CD4-positive, alpha-beta T cell treated with Interferon alpha-2 for 1 hour (primary cell): Measurements from ENCODE around the gene GOLGA6D.
"Not testable (repeated sequence)": the region's sequence is repeated elsewhere in the genome, so short reads cannot be mapped to it uniquely, and the experiment has no call there.

Source experiments
- DNase-seq, 2 donors: peaks; one replicate each; pipeline ENCODE4 v3.0.0-alpha.2; 2020 to 2022

GOLGA6D gene

GRCh38 chr15:75293660-75294059, 11.0 kb downstream of the GOLGA6D start:
- DNase-seq, result not testable (repeated sequence)

DNA sequence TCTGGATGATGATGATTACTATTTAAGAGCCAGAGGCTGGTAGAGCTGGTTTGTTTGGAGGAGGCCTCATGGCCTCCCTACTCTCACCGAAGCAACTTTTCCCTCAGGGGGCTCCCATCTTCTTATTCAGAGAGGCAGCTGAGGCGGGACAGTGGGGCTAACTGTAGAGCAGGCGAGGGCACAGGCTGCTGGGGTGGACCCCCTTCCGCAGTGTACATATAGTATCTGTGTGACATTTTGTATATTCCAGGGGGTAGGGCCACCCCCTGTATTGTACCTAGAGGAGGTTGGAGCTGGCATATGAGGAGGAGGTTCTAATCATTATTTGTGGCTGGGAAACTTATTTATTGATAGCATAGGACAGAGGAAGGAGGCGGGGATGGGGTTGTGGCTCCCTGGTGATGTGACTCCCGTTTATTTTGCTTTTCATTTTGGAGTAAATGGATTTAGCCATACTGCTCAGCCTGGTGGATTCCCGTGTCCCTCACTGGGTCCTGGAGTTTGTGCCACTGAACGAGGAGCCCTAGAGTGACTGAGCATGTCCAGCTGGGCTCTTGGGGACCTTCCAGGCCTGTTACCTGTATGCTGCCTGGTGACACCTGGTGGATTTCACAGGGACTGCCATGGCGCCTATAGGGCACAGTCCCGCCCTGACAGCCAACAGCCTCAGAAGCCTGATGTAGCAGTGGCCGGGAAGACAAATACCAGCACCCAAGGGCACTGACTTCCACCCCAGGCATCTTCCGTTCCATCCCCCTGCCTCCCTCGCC, 16.1 kb downstream of the GOLGA6D start:
- not testable (repeated sequence) for DNase-seq

- DNase-seq, result peak; percentile 49 to 64
Observed at GRCh38 chr15:75299311-75299688, 16.7 kb downstream of the GOLGA6D start.

DNA sequence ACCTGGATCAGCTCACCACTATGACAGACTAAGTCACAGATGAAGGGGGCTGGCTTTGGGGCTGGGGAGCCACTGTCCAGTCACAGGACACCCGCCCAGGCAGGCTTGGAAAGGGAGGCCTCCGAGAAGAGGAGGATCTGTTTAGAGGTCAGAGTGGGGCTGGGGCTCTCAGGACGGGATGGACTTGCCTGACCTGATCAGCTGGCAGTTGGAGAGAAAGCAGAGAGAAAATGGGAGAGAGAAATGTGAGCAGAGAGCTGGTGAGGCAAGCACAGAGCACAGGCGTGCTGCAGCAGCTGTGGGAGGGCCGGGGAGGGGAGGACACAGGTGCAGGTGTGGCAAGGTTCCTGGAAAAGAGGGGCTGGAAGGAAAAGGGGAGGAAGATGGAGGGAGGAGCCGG, 17.4 kb downstream of the GOLGA6D start:
- not testable (repeated sequence) for DNase-seq

- DNase-seq, result no peak
Observed at GRCh38 chr15:75302318-75302717, 19.7 kb downstream of the GOLGA6D start.

GRCh38 chr15:75302753-75303152, 20.1 kb downstream of the GOLGA6D start:
- DNase-seq, result not testable (repeated sequence)

DNA sequence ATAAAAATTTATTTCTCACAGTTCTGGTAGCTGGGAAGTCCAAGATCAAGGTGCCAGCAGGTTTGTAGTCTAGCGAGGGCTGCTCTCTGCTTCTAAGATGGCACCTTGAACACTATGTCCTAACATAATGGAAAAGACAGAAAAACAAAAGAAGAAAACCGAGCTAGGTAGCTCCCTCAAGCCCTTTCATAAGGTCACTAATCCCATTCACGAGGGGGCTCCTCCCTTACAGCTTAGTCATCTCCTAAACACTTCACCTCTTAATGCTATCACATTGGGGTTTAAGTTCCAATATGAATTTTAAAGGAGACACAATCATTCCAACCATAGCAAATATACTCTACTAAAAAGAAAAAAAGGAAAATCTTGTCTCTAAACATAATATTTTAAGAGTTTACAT, 23.6 kb downstream of the GOLGA6D start:
- DNase-seq, result no peak

DNA sequence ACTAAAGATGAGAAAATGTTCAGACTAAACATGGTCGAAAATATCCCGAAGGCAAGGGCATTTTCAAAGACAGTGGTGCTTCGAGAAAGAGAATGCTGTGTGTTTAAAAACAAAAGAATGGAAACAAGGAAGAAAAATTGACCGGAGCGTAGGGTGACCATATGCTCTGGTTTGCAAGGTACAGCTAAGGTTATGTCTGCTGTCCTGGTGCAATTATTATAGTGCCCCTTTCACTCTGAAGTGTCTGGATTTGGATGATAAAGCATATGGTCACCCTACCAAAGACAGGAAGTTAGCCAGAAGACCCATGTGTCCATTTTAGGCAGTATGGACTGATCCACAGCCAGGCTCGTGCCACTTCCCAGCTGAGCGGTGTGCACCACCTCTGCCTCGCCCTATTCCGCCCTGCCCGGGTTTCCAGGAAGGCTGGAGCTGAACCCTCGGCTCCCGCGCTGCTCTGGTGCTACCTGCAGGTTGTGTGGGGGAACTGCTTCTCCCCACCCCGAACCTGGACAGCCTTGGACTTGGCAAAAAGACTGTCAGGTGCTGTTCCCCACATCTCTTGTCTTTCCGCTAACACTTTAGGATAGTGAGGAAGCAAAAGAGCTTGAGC, 25.2 kb downstream of the GOLGA6D start:
- DNase-seq, result peak in 1 of 2 donors; percentile 3

- DNase-seq, result no peak
Observed at GRCh38 chr15:75309711-75310110, 27.1 kb downstream of the GOLGA6D start.

GRCh38 chr15:75312548-75312947, 29.9 kb downstream of the GOLGA6D start:
- not testable (repeated sequence) for DNase-seq

- no peak for DNase-seq
Observed at GRCh38 chr15:75313116-75313845, 30.6 kb downstream of the GOLGA6D start.

DNA sequence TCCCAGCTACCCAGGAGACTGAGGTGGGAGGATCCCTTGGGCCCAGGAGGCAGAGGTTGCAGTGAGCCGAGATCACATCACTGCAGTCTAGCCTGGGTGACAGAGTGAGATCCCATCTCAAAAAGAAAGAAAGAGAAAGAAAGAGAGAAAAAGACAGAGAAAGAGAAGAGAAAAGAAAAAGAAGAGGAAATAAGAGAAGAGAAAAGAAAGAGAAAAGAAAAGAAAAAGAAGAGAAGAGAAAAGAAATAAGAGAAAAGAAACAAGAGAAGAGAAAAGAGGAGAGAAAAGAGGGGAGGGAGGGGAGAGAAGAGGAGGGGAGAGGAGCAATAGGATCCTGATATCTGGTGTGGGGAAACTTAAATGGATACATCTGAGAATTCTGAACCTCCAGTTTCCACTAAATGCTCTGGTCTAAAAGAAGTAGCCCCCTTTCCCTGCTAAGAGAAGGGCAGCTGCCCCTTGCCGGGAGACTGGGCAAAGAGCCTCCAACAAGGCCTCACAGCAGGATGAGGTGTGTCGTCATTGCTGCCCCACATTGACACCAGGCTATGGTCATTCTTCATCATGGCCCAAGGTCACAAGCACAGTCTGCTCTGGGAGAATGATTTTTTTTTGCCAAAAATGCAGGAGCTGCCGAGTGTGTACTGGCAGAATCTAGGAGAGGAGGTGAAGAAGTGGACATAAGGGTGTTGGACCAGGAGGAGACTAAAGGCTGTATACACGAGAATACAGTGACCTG, 32.1 kb downstream of the GOLGA6D start:
- DNase-seq, result no peak

DNA sequence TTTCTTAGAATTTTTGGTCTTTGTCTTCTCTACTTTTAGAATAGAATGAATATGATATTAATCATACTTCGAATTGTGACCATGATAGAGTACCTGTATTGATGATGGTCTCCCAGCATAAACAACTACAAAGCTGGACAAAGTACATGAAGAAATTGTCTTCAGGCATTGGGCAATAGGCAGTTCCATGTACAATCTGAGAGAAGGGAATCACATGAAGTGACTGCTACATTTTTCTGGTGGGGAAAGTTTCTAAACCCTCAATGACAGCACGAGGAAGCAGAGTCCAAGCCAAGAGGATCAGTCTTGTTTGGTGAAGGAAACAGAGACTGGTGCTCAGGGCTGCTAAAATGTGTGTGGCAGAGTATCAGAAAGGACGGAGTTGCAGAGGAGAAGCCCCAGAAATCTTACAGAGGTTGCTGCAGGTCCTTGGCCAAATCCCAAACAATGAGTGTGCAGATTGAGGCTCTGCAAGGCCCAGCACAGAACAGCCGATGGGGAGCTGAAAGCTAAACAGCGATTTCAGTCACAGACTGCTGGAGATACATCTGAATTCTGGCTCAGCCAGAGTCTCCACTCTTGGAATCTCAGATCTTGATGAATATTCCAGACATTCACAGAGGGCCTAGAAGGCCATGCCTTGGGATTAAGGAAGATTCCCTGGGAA, 36.7 kb downstream of the GOLGA6D start:
- DNase-seq, result not testable (repeated sequence)

DNA sequence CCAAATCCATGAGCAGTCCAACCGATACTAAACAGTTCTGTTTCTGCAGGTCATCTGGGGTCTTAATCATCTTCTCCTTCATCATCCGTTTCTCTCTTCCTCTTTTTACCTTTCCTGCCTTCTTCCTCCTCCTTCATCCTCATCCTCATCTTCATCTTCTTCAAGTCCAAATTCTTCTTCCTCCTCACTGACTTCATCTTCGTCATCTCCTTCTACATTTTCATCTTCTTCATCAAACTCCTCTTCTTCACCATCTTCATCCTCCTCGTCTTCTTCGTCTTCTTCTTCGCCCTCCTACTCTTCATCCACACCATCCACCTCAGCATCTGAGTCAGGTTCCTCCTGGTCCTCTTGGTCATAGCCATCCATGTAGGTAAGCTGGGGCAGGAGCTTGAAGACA, 39.1 kb downstream of the GOLGA6D start:
- DNase-seq, result no peak

- no peak for DNase-seq
Observed at GRCh38 chr15:75325922-75326321, 43.3 kb downstream of the GOLGA6D start.

GRCh38 chr15:75327005-75327404, 44.4 kb downstream of the GOLGA6D start:
- DNase-seq, result no peak

- no peak for DNase-seq
Observed at GRCh38 chr15:75327491-75327890, 44.9 kb downstream of the GOLGA6D start.

- DNase-seq, result no peak
Observed at GRCh38 chr15:75328493-75329314, 46.1 kb downstream of the GOLGA6D start.

GRCh38 chr15:75329571-75329970, 46.9 kb downstream of the GOLGA6D start:
- DNase-seq, result no peak

DNA sequence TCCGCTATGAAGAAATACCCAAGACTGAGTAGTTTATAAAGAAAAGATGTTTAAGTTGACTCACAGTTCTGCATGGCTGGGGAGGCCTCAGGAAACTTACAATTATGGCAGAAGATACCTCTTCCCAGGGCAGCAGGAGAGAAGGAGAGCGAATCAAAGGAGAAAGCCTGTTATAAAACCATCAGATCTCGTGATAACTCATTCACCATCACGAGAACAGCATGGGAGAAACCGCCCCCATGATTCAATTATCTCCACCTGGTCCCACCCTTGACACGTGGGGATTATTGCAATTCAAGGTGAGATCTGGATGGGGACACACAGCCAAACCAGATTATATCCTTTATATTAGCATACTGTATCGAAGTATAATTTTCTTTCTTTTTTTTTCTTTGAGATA, 49.5 kb downstream of the GOLGA6D start:
- DNase-seq, result not testable (repeated sequence)

GRCh38 chr15:75333654-75334419, 51.2 kb downstream of the GOLGA6D start:
- DNase-seq, result not testable (repeated sequence)
